Psoas muscle (tissue), 8 donors: ENCODE data around the gene COL16A1. TPM values are rescaled to one million over a fixed set of nuclear protein-coding genes. Genes with fewer than 3 reads are reported as not detected.

ENCODE experiments used
- ATAC-seq, 4 donors: fragments of 200-7000 bp; cut with Tn5 transposase; one replicate each; pipeline ENCODE4 v1.9.1; 2020; ENCODE audit warnings: moderate library complexity in 3 of 4, mild to moderate bottlenecking in 2 of 4
- DNase-seq, 2 donors: peaks; one replicate each; pipeline ENCODE4 v3.0.0-alpha.2; 2020
- H3K27ac ChIP-seq: fragments of 200-600 bp; one replicate; pipeline ENCODE4 v1.8.0; 2022
- H3K27me3 ChIP-seq, 3 donors: fragments of 200-600 bp in 1 of 3; one replicate each; pipeline versions ENCODE4 v1.6.1 to v1.8.0; 2013 to 2022; ENCODE audit warnings: low read length in 2 of 3, mild to moderate bottlenecking in 2 of 3, moderate library complexity in 1 of 3; ENCODE audit not compliant: insufficient read depth in 3 of 3
- H3K36me3 ChIP-seq, 2 donors: fragments of 200-600 bp in 1 of 2; one replicate each; pipeline versions ENCODE4 v1.6.1 to v1.8.0; 2013 to 2022; ENCODE audit warnings: low read depth in 1 of 2, mild to moderate bottlenecking in 1 of 2, moderate library complexity in 1 of 2; ENCODE audit not compliant: insufficient read depth in 1 of 2
- H3K4me1 ChIP-seq: fragments of 200-600 bp; one replicate; pipeline ENCODE4 v1.8.0; 2022
- H3K4me3 ChIP-seq: fragments of 200-600 bp; one replicate; pipeline ENCODE4 v1.8.0; 2022; ENCODE audit warnings: mild to moderate bottlenecking
- H3K9me3 ChIP-seq: fragments of 200-600 bp; one replicate; pipeline ENCODE4 v1.8.0; 2022
- WGBS, 3 donors: extraction: QIAGEN DNeasy Blood & Tissue Kit; methylation state at CpG; one replicate each; pipeline versions ENCODE4 v1.1.6 to v1.1.7; 2013; 5-methylcytosine and 5-hydroxymethylcytosine counted together
- intact Hi-C, 2 donors: fragments of 100-400 bp; cut with DNase I; formaldehyde crosslinking; loops; one replicate each; pipeline versions ENCODE4 v1.11.0 to v1.14.2; 2022
- polyA plus RNA-seq, 3 donors: library from polyadenylated mRNA; stranded (reverse); fragments of 200-250 nt; gene quantifications; one replicate each; pipeline ENCODE4 v1.2.3, GENCODE V29; 2013
- total RNA-seq, 4 donors: library from RNA; stranded (reverse); fragmentation: NEBNext Ultra II Directional in 2 of 4; extraction: Animal tissue kit (Norgen Biotek cat#: 25700) in 2 of 4; gene quantifications; one replicate each; pipeline versions ENCODE4 v1.2.1 to v1.2.4, GENCODE V29; 2021 to 2023
- TF ChIP-seq, protein P1 (sequence below): fragments of 200-600 bp; IDR thresholded peaks from one replicate; pipeline ENCODE4 v1.8.0; 2022; ENCODE audit warnings: antibody characterized with exemption
- donor health status: healthy with polysubstance abuse.
- donor health status: DM: no; HTN: no; CAD: no; lungs with moderate emphysema.
- donor health status: Bipolar disorder and iron deficiency.
- donor health status: healthy.
- donor health status: DM: yes; HTN: yes; CAD: no.
- donor health status: DM: no; HTN: no; CAD: no.
- donor health status: DM: no; HTN: no; CAD: no.
- donor health status: DM: yes; HTN: yes; CAD: no.

Gene COL16A1
- total and polyA plus RNA-seq, 7 donors = 2.9 to 14.2 (median 6.1) TPM

DNA sequence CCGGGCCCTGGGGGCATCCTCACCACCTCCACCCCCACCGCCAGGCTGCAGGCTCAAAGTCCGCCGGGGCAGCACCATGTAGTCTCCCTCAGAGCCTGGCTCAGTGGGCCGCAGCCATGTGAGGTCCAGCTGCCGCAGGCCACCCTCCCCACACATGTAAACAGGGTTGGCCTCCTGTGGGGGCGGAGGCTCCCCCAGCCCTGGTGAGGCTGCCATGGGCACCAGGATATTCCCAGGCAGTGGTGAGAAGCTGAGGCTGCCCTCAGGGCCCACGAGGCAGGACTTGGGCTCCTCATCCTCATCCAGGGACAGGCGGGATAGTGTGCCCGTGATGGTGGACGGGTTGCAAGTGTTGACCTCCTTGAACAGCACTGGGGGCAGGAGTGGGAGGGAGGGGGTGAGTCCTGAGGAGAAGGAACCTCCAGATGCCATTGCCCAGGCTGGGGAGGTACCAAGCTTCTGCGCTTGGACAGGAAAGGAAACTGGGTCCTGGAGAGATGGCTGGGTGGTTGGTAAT is 27.3 kb upstream of the COL16A1 start:
- H3K9me3 ChIP-seq = no peaks in the 10 kb centered on the region
- intact Hi-C loops = no loop called here

DNA sequence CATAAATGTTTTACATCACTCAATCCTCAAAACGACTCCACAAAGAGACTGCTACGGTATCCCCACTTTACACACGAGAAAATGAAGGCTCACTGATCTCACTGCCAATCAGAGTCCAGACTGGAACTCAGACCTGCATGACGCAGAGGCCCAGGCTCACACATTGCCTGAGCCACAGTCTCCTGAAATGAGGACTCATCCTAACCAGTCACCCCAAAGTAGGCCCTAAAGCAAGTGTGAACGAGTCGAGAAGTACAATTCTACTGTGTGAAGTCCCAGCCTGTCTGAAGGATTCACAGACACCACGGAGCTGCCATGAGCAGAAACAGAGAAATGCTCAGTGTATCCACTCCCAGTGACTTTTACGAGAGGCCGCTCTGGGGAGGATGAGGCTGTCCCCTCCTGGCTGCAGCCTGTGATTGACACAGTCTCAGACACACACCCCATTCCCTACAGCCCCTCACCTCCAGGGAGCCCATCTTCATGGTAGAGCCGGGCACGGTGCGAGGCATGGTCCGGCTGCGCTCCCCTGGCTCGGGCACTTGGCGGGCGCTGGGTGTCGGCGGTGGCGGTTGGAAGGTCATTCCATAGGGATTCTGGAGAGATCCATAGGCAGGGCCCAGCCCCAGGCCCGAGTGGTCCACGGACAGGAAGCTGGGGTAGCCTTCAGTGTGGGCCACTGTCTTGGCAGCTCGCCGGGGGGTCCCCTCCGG is 26.7 kb upstream of the COL16A1 start:
- H3K4me1 ChIP-seq = no peaks in the 10 kb centered on the region
- no peak for DNase-seq
- WGBS, 3 donors = 88 to 90% (median 89%) methylated on average over 23 to 25 of the region's 25 CpGs
- no peak overlapping the region for H3K27ac ChIP-seq
- H3K27me3 ChIP-seq = no peaks in the 10 kb centered on the region
- H3K4me3 ChIP-seq = no peak overlapping the region
- H3K36me3 ChIP-seq = no peaks in the 10 kb centered on the region
- TF ChIP-seq, protein P1, sequence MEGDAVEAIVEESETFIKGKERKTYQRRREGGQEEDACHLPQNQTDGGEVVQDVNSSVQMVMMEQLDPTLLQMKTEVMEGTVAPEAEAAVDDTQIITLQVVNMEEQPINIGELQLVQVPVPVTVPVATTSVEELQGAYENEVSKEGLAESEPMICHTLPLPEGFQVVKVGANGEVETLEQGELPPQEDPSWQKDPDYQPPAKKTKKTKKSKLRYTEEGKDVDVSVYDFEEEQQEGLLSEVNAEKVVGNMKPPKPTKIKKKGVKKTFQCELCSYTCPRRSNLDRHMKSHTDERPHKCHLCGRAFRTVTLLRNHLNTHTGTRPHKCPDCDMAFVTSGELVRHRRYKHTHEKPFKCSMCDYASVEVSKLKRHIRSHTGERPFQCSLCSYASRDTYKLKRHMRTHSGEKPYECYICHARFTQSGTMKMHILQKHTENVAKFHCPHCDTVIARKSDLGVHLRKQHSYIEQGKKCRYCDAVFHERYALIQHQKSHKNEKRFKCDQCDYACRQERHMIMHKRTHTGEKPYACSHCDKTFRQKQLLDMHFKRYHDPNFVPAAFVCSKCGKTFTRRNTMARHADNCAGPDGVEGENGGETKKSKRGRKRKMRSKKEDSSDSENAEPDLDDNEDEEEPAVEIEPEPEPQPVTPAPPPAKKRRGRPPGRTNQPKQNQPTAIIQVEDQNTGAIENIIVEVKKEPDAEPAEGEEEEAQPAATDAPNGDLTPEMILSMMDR = no peak
- ATAC-seq = no peak
- intact Hi-C loops = no loop called here
- H3K9me3 ChIP-seq = no peaks in the 10 kb centered on the region

More for the DNA sequence above, 27.3 kb upstream of the COL16A1 start:
- H3K4me3 ChIP-seq = no peak overlapping the region
- no peaks in the 10 kb centered on the region for H3K27me3 ChIP-seq
- H3K4me1 ChIP-seq = no peaks in the 10 kb centered on the region
- DNase-seq (no peak), ATAC-seq (no peak)
- H3K36me3 ChIP-seq = no peaks in the 10 kb centered on the region
- TF ChIP-seq, protein P1 = no peak
- WGBS, 3 donors = 85 to 94% (median 89%) methylated on average over 11 to 12 of the region's 12 CpGs
- H3K27ac ChIP-seq = no peak overlapping the region

DNA sequence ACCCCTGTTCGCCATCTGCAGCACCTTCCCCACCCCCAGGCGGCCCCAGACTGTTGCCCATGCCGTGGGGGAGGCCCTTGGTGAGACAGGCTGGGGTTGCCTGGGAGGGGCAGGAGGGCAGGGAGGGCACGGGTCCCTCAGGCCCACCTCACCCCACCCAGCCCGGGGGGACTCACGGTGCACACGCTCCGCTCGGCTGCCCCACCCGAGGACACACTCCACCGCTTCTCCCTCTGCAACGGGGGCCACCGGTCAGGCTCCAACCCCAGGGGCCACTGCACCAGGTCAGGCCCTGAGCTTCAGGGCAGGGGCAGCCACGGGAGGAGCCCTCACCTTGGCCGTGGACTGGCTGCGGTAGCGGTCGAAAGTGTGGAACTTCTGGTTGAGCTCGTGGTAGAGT is 24.0 kb upstream of the COL16A1 start:
- Histone ChIP-seq H3K36me3 (no peaks in the 10 kb centered on the region), H3K27ac (no peak overlapping the region), H3K9me3 (no peaks in the 10 kb centered on the region), H3K4me3 (no peak overlapping the region), H3K4me1 (no peaks in the 10 kb centered on the region), H3K27me3 (no peaks in the 10 kb centered on the region)
- ATAC-seq (no peak), DNase-seq (no peak)
- 83 to 95% (median 87%) methylated on average over 13 to 19 of the region's 19 CpGs for WGBS, 3 donors
- TF ChIP-seq, protein P1 = no peak
- intact Hi-C loops = no loop called here

DNA sequence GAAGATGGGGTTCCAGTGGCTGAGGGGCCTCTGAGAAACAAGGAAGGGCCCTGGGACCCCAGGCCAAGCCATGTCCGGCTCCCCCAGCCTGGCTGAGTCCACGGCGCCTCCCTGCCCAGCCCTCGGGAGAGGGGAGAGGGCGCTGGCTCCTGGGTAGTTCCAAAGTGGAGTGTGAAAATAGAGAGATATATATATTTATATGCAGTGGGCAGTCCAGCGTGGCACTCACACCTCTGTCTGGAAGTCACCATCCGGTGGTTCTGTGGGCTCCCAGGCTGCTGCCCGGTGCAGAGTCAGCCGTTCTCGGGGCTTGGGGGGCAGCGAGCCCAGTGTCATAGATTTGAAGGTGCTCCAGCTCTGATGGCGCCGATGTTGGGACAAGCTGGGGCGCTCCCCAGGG is 23.4 kb upstream of the COL16A1 start:
- Histone ChIP-seq H3K36me3 (no peaks in the 10 kb centered on the region), H3K4me1 (no peaks in the 10 kb centered on the region), H3K27ac (no peak overlapping the region), H3K4me3 (no peak overlapping the region), H3K27me3 (no peaks in the 10 kb centered on the region), H3K9me3 (no peaks in the 10 kb centered on the region)
- no peak for DNase-seq
- 95 to 97% (median 96%) methylated on average over 14 of the region's 14 CpGs for WGBS, 3 donors
- ATAC-seq = no peak
- TF ChIP-seq, protein P1 = no peak
- intact Hi-C loops = no loop called here
